Endodermal cell (in vitro differentiated cells): Measurements from ENCODE around the gene ZBED1. TPM values are rescaled to one million over a fixed set of nuclear protein-coding genes. Genes with fewer than 3 reads are reported as not detected.

Experiments used
- DNase-seq: peaks from one replicate; pipeline ENCODE4 v3.0.0-alpha.2; 2017
- H3K27ac ChIP-seq: 2 replicates; pipeline ENCODE4 v1.5.1; 2013; ENCODE audit warnings: mild to moderate bottlenecking, low read depth, low read length, moderate library complexity
- H3K27me3 ChIP-seq: 2 replicates; pipeline ENCODE4 v1.6.1; 2013; ENCODE audit warnings: mild to moderate bottlenecking, low read length, moderate library complexity; ENCODE audit not compliant: insufficient read depth, control insufficient read depth, poor library complexity, severe bottlenecking
- H3K36me3 ChIP-seq: 2 replicates; pipeline ENCODE4 v1.7.0; 2013; ENCODE audit warnings: mild to moderate bottlenecking, low read length, moderate library complexity; ENCODE audit not compliant: control insufficient read depth, insufficient read depth
- H3K4me1 ChIP-seq: one replicate; pipeline ENCODE4 v1.7.0; 2013; ENCODE audit warnings: low read length; ENCODE audit not compliant: control insufficient read depth, insufficient read depth
- H3K4me3 ChIP-seq: 2 replicates; pipeline ENCODE4 v1.5.1; 2013; ENCODE audit warnings: mild to moderate bottlenecking, low read length, moderate library complexity
- H3K9ac ChIP-seq: 2 replicates; pipeline ENCODE4 v1.6.1; 2013; ENCODE audit warnings: mild to moderate bottlenecking, low read length, moderate library complexity; ENCODE audit not compliant: poor library complexity, severe bottlenecking; ENCODE audit errors: extremely low read depth
- H3K9me3 ChIP-seq: 2 replicates; pipeline ENCODE4 v1.6.1; 2013; ENCODE audit warnings: mild to moderate bottlenecking, low read length, moderate library complexity; ENCODE audit not compliant: control insufficient read depth
- H3K27ac Mint-ChIP-seq: 2 replicates; pipeline ENCODE4 v1.8.0; 2020; ENCODE audit warnings: mixed read lengths
- H3K27me3 Mint-ChIP-seq: 2 replicates; pipeline ENCODE4 v1.8.0; 2021; ENCODE audit warnings: mild to moderate bottlenecking, mixed read lengths; ENCODE audit not compliant: insufficient read depth
- H3K36me3 Mint-ChIP-seq: 2 replicates; pipeline ENCODE4 v1.8.0; 2020; ENCODE audit warnings: low read depth, mixed read lengths
- H3K4me1 Mint-ChIP-seq: 2 replicates; pipeline ENCODE4 v1.8.0; 2020; ENCODE audit warnings: mixed read lengths
- H3K4me3 Mint-ChIP-seq: 2 replicates; pipeline ENCODE4 v1.8.0; 2020; ENCODE audit warnings: mild to moderate bottlenecking, moderate library complexity, mixed read lengths
- H3K9me3 Mint-ChIP-seq: 2 replicates; pipeline ENCODE4 v1.8.0; 2020; ENCODE audit warnings: mild to moderate bottlenecking, mixed read lengths
- WGBS, 2 experiments: methylation state at CpG; one replicate each; pipeline versions ENCODE4 v1.1.5 to v1.1.7; 2013; ENCODE audit warnings: missing lambda C conversion rate in 2 of 2, mixed read lengths in 1 of 2; ENCODE audit not compliant: insufficient coverage in 1 of 2, insufficient read length in 1 of 2; 5-methylcytosine and 5-hydroxymethylcytosine counted together
- total RNA-seq, 2 donors: library from RNA; stranded (reverse); fragmentation: NEBNext Ultra II Directional in 1 of 2; extraction: Animal tissue kit (Norgen Biotek cat#: 25700) in 1 of 2; gene quantifications; 2 replicates in 1 of 2; 3 replicates in 1 of 2; pipeline ENCODE4 v1.2.1, GENCODE V29; 2021
- TF ChIP-seq, protein P1 (sequence below): fragments of 200-600 bp; sonication (generic); conservative IDR thresholded peaks from 2 replicates; pipeline ENCODE4 v1.5.0; 2021; ENCODE audit warnings: antibody characterized with exemption, mild to moderate bottlenecking

The ZBED1 gene
- total RNA-seq, 2 donors from 2014 or later: 55.8 to 71.9 TPM

- H3K27me3 Mint-ChIP-seq: no peaks in the 10 kb centered on the region
- no peak overlapping the region for H3K27ac Mint-ChIP-seq
- H3K36me3 Mint-ChIP-seq: no peaks in the 10 kb centered on the region
- H3K9me3 ChIP-seq: no peaks in the 10 kb centered on the region
- no peaks in the 10 kb centered on the region for H3K27me3 ChIP-seq
- WGBS, 2 experiments: 79 to 93% methylated on average over 3 to 6 of the region's 6 CpGs
- peaks cover 10% of the 10 kb centered on the region for H3K4me1 Mint-ChIP-seq
- no peaks in the 10 kb centered on the region for H3K9me3 Mint-ChIP-seq
- no peak for DNase-seq
- H3K4me1 ChIP-seq: no peaks in the 10 kb centered on the region
- H3K4me3 ChIP-seq: no peak overlapping the region
- H3K27ac ChIP-seq: no peak overlapping the region
- H3K36me3 ChIP-seq: no peaks in the 10 kb centered on the region
- no peak overlapping the region for H3K9ac ChIP-seq
- no peak overlapping the region for H3K4me3 Mint-ChIP-seq
- TF ChIP-seq, protein P1, sequence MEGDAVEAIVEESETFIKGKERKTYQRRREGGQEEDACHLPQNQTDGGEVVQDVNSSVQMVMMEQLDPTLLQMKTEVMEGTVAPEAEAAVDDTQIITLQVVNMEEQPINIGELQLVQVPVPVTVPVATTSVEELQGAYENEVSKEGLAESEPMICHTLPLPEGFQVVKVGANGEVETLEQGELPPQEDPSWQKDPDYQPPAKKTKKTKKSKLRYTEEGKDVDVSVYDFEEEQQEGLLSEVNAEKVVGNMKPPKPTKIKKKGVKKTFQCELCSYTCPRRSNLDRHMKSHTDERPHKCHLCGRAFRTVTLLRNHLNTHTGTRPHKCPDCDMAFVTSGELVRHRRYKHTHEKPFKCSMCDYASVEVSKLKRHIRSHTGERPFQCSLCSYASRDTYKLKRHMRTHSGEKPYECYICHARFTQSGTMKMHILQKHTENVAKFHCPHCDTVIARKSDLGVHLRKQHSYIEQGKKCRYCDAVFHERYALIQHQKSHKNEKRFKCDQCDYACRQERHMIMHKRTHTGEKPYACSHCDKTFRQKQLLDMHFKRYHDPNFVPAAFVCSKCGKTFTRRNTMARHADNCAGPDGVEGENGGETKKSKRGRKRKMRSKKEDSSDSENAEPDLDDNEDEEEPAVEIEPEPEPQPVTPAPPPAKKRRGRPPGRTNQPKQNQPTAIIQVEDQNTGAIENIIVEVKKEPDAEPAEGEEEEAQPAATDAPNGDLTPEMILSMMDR: no peak
These were observed 16.3 kb upstream of the ZBED1 start for GRCh38 chrX:2517055-2517454.

GRCh38 chrX:2516623-2517022 is 15.8 kb upstream of the ZBED1 start:
- Histone ChIP-seq H3K27me3 (no peaks in the 10 kb centered on the region), H3K4me1 (no peaks in the 10 kb centered on the region), H3K27ac (no peak overlapping the region), H3K9ac (no peak overlapping the region), H3K9me3 (no peaks in the 10 kb centered on the region), H3K4me3 (no peak overlapping the region), H3K36me3 (no peaks in the 10 kb centered on the region)
- Mint-ChIP-seq H3K4me3 (no peak overlapping the region), H3K4me1 (peaks cover 8% of the 10 kb centered on the region), H3K27me3 (no peaks in the 10 kb centered on the region), H3K36me3 (no peaks in the 10 kb centered on the region), H3K9me3 (peaks cover 3% of the 10 kb centered on the region), H3K27ac (no peak overlapping the region)
- 89 to 96% methylated on average over 4 to 5 of the region's 5 CpGs for WGBS, 2 experiments
- TF ChIP-seq, protein P1: no peak
- DNase-seq: no peak

DNA sequence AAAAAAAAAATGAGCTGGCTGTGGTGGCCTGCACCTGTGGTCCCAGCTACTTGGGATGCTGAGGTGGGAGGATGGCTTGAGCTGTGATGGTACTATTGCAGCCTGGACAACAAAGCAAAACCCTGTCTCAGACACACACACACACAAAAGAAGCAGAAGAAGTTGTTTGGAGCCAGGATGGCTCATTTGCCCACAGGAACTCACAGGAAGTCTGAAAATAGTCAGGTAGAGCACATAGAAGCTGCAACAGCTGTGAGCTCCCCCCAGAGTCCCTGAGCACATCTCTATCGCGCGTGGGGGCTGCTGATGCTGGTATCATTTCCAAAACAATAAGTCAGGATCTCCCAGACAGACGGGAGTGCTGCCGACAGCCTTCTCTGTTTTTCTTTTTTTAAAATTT is 13.4 kb upstream of the ZBED1 start:
- DNase-seq: no peak
- no peak overlapping the region for H3K27ac Mint-ChIP-seq
- H3K4me1 Mint-ChIP-seq: peaks cover 4% of the 10 kb centered on the region
- Histone ChIP-seq H3K36me3 (no peaks in the 10 kb centered on the region), H3K27me3 (no peaks in the 10 kb centered on the region), H3K27ac (no peak overlapping the region), H3K4me1 (no peaks in the 10 kb centered on the region), H3K9ac (no peak overlapping the region), H3K9me3 (no peaks in the 10 kb centered on the region), H3K4me3 (no peak overlapping the region)
- no peaks in the 10 kb centered on the region for H3K27me3 Mint-ChIP-seq
- H3K36me3 Mint-ChIP-seq: no peaks in the 10 kb centered on the region
- peaks cover 5% of the 10 kb centered on the region for H3K9me3 Mint-ChIP-seq
- 83 to 85% methylated on average over 5 of the region's 5 CpGs for WGBS, 2 experiments
- TF ChIP-seq, protein P1: no peak
- no peak overlapping the region for H3K4me3 Mint-ChIP-seq
